Measurements from ENCODE around the gene KIF3C. TPM values are rescaled to one million over a fixed set of nuclear protein-coding genes. Genes with fewer than 3 reads are reported as not detected.
A peak's percentile ranks its signal among the peaks of the same experiment; 100 is the strongest.

Gene KIF3C
- total RNA-seq (2011; cell fraction: chromatin; rRNA removed; ENCODE audit: low replicate concordance): 12.0 and 22.8 TPM in 2 replicates
- total RNA-seq (2011; cell fraction: nucleolus; rRNA removed): 10.4 and 12.0 TPM in 2 replicates
- 8.7 and 9.9 TPM in 2 replicates for total RNA-seq (2011; cell fraction: nucleoplasm; rRNA removed)
- total RNA-seq (2014; rRNA removed) (3.3 and 5.9 TPM in 2 replicates), total RNA-seq (2014; rRNA removed; fragmentation: Illumina TruSeq; extraction: Trizol) (1.9 and 2.1 TPM in 2 replicates), total RNA-seq (2015; rRNA removed; fragmentation: Illumina TruSeq; extraction: Trizol) (1.6 and 1.8 TPM in 2 replicates), total RNA-seq (2021) (6.1 and 6.7 TPM in 2 replicates), polyA plus RNA-seq (2011; rRNA removed) (3.1 and 3.3 TPM in 2 replicates), polyA plus RNA-seq (2014; fragmentation: Illumina TruSeq; extraction: Trizol) (4.0 and 5.0 TPM in 2 replicates), polyA plus RNA-seq (2014; fragmentation: Nextera tagmentation; extraction: Ambion mirVana) (under 1 TPM; 0.69 to 0.88 TPM), polyA plus RNA-seq (2014; rRNA removed) (3.3 and 3.4 TPM in 2 replicates), polyA minus RNA-seq (2011; rRNA and poly(A)+ RNA removed) (3.7 and 6.1 TPM in 2 replicates), Bru-seq, nascent RNA (percentile 46 among the genes with signal in this experiment), BruChase-seq, experiment 1, labeled RNA remaining after a 2-hour chase (percentile 50 among the genes with signal in this experiment), BruChase-seq, experiment 2, labeled RNA remaining after a 6-hour chase (percentile 51 among the genes with signal in this experiment)
- 3.2 and 3.9 TPM in 2 replicates for polyA plus RNA-seq (2011; cell fraction: cytosol; rRNA removed)
- polyA plus RNA-seq (2011; cell fraction: nucleus; rRNA removed): 2.2 and 3.3 TPM in 2 replicates
- 4.8 and 6.5 TPM in 2 replicates for polyA plus RNA-seq (2012)
- polyA minus RNA-seq (2011; cell fraction: cytosol; rRNA and poly(A)+ RNA removed): 4.3 and 4.5 TPM in 2 replicates
- polyA minus RNA-seq (2011; cell fraction: nucleus; rRNA and poly(A)+ RNA removed): 4.4 and 7.3 TPM in 2 replicates
- long read RNA-seq, experiment 1, full-length matches to known transcripts: 6 of 12 reads
- long read RNA-seq, experiment 1, partial matches to known transcripts: 2 of 12 reads
- long read RNA-seq, experiment 1, other reads (novel, unspliced or antisense): 4 of 12 reads
- long read RNA-seq, experiment 2, full-length matches to known transcripts: 2 of 6 reads
- long read RNA-seq, experiment 2, partial matches to known transcripts: 2 of 6 reads
- long read RNA-seq, experiment 2, other reads (novel, unspliced or antisense): 2 of 6 reads
- long read RNA-seq, experiment 3: 0 reads

GRCh38 chr2:25982273-25982967 is at the start of gene KIF3C:
TSS of gene KIF3C (minus strand) at chr2:25982497. CDS start at chr2:25981917, 580 bp downstream.
- no peaks in the 10 kb centered on the region for H3K36me3 ChIP-seq (ENCODE audit: control insufficient read depth, insufficient read depth, low read length)
- no peaks in the 10 kb centered on the region for H3K79me2 ChIP-seq (ENCODE audit: control insufficient read depth, insufficient read depth, low read length)
- ChIA-PET POLR2A (interaction anchor here (0.8 to 1.4 kb wide), 7 partner anchors 8 to 104 kb away, joined by 3 to 8 read pairs (median 4); partner anchors contain the start of gene ASXL2), CTCF (ENCODE audit: low intra/inter-chr PET ratio) (no interaction called here)
- peak; percentile 46 for FAIRE-seq
- 0% methylated on average over 10 of the region's 58 CpGs for WGBS (ENCODE audit: insufficient coverage, low coverage, missing lambda C conversion rate)
- H3K9me1 ChIP-seq (ENCODE audit: control insufficient read depth, insufficient read depth, low read length): no peaks in the 10 kb centered on the region
- H2AFZ ChIP-seq (ENCODE audit: low read depth, low read length): peak within 1 kb of the TSS; percentile 92
- peak within 1 kb of the TSS; percentile 51 for H3K27ac ChIP-seq (ENCODE audit: extremely low read depth, low read depth, low read length)
- H3K9me3 ChIP-seq (replicated peaks; ENCODE audit: control insufficient read depth, insufficient read depth, low read depth, low read length): no peaks in the 10 kb centered on the region
- in situ Hi-C loops (cut with MboI): no loop called here
- 0 out of 2 replicates have a peak, but pooled peaks cover 7% of the 10 kb centered on the region for H4K20me1 ChIP-seq (replicated peaks; ENCODE audit: control insufficient read depth, insufficient read depth, low read length)
- peak within 1 kb of the TSS; percentile 40 to 92 for H3K9ac ChIP-seq (ENCODE audit: insufficient read depth in 1 of 2, low read depth in 2 of 2, low read length in 2 of 2)
- intact Hi-C loops (cut with micrococcal nuclease): no loop called here
- peak; percentile 83 to 89 (median 86) for DNase-seq (ENCODE audit: extremely low read depth in 1 of 4, low spot score in 3 of 4)
- peaks cover 6 to 33% of the 10 kb centered on the region in 2 experiments; a peak in 3 of 5 replicates for H3K4me1 ChIP-seq (replicated peaks in 1 of 2; ENCODE audit: control insufficient read depth in 2 of 2, insufficient read depth in 2 of 2, low read length in 2 of 2)
- peak within 1 kb of the TSS; percentile 64 for H3K4me3 ChIP-seq
- BruUV-seq (replicated peaks): no TSS peak
- H3K4me2 ChIP-seq (ENCODE audit: insufficient read depth, low read length): peak within 1 kb of the TSS; percentile 73
- ATAC-seq: peak; percentile 97
- no peaks in the 10 kb centered on the region for H3K27me3 ChIP-seq (ENCODE audit: control insufficient read depth in 2 of 2, insufficient read depth in 2 of 2, low read length in 2 of 2)
- TF ChIP-seq GTF2A2 (tag; IDR thresholded peaks at IDR 0.05): no peak
- no peak for TF ChIP-seq ZNF609 (CRISPR knock-in tag; IDR thresholded peaks at IDR 0.05; ENCODE audit: borderline replicate concordance)
- no peak for TF ChIP-seq WHSC1 (IDR thresholded peaks at IDR 0.05; ENCODE audit: low read length)
- TF ChIP-seq TRIM28 (IDR thresholded peaks at IDR 0.05): no peak
- no peak for TF ChIP-seq ELK3 (CRISPR knock-in tag; IDR thresholded peaks at IDR 0.05)
- no peak for TF ChIP-seq FOS (IDR thresholded peaks at IDR 0.05; ENCODE audit: extremely low read depth, insufficient read length)
- TF ChIP-seq U2AF1 (optimal IDR thresholded peaks at IDR 0.05; ENCODE audit: low read depth, low read length): no peak
- TF ChIP-seq MXD1 (CRISPR knock-in tag; IDR thresholded peaks at IDR 0.05; ENCODE audit: borderline replicate concordance, poor library complexity, severe bottlenecking): no peak
- TF ChIP-seq ATF7 (IDR thresholded peaks at IDR 0.05): peak; percentile 43
- no peak for TF ChIP-seq MYC (IDR thresholded peaks at IDR 0.05; ENCODE audit: low read depth, low read length)
- TF ChIP-seq MYC (CRISPR knock-in tag; IDR thresholded peaks at IDR 0.05; ENCODE audit: borderline replicate concordance, low read depth): no peak
